ENCODE measurements around the gene NEAT1.

NEAT1 gene

DNA sequence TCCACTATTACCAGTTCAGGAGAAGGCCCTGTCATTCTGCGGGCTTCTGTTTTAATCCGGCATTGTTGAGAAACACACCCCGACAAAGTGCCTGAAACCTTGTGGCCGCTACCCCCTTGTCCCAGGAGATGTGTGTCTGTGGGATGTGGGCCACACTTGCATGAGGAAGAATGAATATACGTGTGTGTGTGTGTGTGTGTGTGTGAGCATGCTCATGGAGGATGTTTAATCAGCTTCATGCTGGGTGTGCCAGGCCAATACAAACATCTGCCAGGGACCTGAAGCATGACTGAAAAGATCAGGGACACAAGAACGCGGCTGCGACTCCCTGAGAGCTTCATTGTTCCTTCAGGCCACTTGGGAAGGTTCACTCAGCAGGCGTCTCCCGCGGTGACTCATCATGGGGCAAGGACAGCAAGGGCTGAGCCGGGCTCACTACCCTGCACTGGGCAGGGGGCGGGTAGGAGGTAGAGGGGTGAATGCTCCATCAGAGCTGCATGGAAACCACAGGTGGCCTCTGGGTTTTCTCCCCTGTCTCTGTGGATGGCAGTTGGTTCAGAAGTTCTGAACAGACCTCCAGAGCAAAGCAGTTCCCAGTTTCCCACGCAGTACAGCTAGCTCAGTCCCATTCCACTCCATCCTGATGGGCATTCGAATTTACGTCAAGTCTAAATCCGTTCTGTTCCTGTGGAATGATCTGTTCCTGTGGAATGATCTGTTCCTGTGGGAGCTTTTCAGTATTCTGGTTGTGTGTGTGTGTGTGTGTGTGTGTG, 69.2 kb downstream of the NEAT1 start:
- Histone ChIP-seq H3K9ac (ENCODE audit: low read depth, low read length) (no peak overlapping the region), H3K4me1 (ENCODE audit: control insufficient read depth, insufficient read depth, low read length) (peaks cover 65% of the 10 kb centered on the region), H3K27me3 (ENCODE audit: control insufficient read depth, insufficient read depth, low read length) (no peaks in the 10 kb centered on the region), H3K36me3 (ENCODE audit: control insufficient read depth, insufficient read depth, low read length) (no peaks in the 10 kb centered on the region), H3K9me3 (ENCODE audit: control insufficient read depth, insufficient read depth, low read length) (no peaks in the 10 kb centered on the region), H3K4me3 (ENCODE audit: low read depth, low read length) (no peak overlapping the region)

DNA sequence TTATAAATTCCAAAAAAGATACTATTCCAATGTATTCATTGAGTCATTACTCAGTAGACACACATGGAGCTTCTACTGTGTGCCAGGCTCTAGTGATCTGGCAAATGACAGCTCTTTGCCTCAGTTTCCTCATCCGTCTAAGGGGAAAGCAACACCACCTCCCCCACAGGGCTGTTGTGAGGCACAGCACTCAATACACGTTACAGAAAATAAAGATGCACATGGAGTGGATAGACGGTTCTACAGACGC, 69.7 kb downstream of the NEAT1 start:
- peaks cover 62% of the 10 kb centered on the region for H3K4me1 ChIP-seq (ENCODE audit: control insufficient read depth, insufficient read depth, low read length)
- no peak overlapping the region for H3K9ac ChIP-seq (ENCODE audit: low read depth, low read length)
- no peak overlapping the region for H3K4me3 ChIP-seq (ENCODE audit: low read depth, low read length)
- H3K9me3 ChIP-seq (ENCODE audit: control insufficient read depth, insufficient read depth, low read length) = no peaks in the 10 kb centered on the region
- no peaks in the 10 kb centered on the region for H3K27me3 ChIP-seq (ENCODE audit: control insufficient read depth, insufficient read depth, low read length)
- no peaks in the 10 kb centered on the region for H3K36me3 ChIP-seq (ENCODE audit: control insufficient read depth, insufficient read depth, low read length)

DNA sequence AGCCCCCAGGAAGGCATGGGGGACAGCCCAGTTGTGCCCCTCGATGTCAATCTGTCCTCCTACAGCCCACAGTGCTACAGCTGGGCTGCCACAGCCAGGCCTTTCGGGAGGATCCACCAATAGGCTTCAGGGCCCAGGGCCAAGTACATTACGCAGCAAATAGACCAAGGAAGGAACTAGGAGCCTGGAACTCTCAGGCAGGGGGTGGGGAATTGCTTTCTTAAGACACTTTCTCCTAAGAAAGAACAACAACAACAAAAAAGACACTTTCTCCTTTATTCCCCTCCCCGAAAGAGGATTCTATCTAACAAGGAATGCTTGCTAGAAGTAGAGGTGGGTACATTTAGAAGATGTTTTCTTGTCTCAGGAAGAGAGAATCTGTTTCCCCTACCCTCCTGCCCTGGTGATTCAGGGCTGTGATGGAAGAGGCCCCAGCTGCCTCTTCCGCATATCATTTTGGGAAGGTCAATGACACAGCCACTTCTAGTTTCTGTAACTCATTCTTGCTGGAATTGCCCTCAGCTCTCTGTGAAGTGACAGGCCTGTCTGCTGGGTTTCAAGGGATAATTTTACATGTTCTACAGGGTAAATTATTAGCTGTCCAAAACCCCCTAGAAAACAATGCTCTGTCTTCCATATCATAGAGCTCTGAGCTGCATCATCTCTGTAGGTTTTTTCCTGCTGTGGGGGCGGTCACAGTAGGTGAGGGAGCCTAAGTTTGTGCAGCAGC, 70.2 kb downstream of the NEAT1 start:
- Histone ChIP-seq H3K36me3 (ENCODE audit: control insufficient read depth, insufficient read depth, low read length) (no peaks in the 10 kb centered on the region), H3K27me3 (ENCODE audit: control insufficient read depth, insufficient read depth, low read length) (no peaks in the 10 kb centered on the region), H3K4me3 (ENCODE audit: low read depth, low read length) (no peak overlapping the region), H3K9me3 (ENCODE audit: control insufficient read depth, insufficient read depth, low read length) (no peaks in the 10 kb centered on the region), H3K9ac (ENCODE audit: low read depth, low read length) (no peak overlapping the region), H3K4me1 (ENCODE audit: control insufficient read depth, insufficient read depth, low read length) (peaks cover 61% of the 10 kb centered on the region)

DNA sequence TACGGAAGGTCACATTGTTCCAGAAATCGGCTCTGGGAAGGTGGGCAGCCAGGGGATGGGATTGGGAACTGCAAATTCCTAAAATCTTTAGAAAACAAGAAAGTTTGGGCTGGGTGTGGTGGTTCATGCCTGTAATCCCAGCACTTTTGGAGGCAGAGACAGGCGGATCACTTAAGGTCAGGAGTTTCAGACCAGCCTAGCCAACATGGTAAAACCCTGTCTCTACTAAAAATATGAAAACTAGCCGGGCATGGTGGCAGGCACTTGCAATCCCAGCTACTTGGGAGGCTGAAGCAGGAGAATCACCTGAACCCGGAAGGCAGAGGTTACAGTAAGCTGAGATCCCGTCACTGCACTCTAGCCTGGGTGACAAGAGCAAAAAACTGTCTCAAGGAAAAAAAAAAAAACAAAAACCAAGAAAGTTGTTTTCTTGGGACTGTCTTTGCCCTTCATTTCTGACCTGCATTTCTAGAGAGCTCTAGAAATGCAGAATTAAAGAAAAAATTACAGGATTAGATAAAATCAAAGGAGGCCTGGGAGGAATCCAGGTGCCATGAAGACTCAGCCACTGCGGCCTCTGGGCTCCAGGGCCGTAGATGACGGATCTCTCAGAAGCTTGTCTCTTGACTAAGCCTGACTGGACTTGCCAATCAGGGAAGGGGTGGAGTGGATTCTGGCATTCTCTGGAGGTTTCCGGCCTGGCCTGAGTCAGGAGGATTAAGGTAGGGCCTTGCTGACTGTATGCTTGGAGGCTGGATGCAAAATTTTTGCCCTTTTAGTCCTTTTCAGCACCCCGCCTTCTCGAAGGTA, 71.0 kb downstream of the NEAT1 start:
- Histone ChIP-seq H3K36me3 (ENCODE audit: control insufficient read depth, insufficient read depth, low read length) (no peaks in the 10 kb centered on the region), H3K27me3 (ENCODE audit: control insufficient read depth, insufficient read depth, low read length) (no peaks in the 10 kb centered on the region), H3K9me3 (ENCODE audit: control insufficient read depth, insufficient read depth, low read length) (no peaks in the 10 kb centered on the region), H3K9ac (ENCODE audit: low read depth, low read length) (no peak overlapping the region), H3K4me3 (ENCODE audit: low read depth, low read length) (no peak overlapping the region), H3K4me1 (ENCODE audit: control insufficient read depth, insufficient read depth, low read length) (peaks cover 54% of the 10 kb centered on the region)

Measured in iPS-15b (cell line).